ENCODE results near the gene ATAD1. TPM values are rescaled to one million over a fixed set of nuclear protein-coding genes. Genes with fewer than 3 reads are reported as not detected.
A peak's percentile ranks its signal among the peaks of the same experiment; 100 is the strongest.

The ATAD1 gene
- total RNA-seq, 4 donors from 2014 or later: 29.9 to 40.6 (median 31.5) TPM

- DNase-seq (ENCODE audit: low spot score in 2 of 2): no peak
- Histone ChIP-seq H3K9me3 (no peaks in the 10 kb centered on the region), H3K4me3 (no peak overlapping the region), H3K36me3 (no peaks in the 10 kb centered on the region), H3K27me3 (no peaks in the 10 kb centered on the region), H3K4me1 (peaks cover 24% of the 10 kb centered on the region), H3K27ac (no peak overlapping the region)
- TF ChIP-seq, protein P1, sequence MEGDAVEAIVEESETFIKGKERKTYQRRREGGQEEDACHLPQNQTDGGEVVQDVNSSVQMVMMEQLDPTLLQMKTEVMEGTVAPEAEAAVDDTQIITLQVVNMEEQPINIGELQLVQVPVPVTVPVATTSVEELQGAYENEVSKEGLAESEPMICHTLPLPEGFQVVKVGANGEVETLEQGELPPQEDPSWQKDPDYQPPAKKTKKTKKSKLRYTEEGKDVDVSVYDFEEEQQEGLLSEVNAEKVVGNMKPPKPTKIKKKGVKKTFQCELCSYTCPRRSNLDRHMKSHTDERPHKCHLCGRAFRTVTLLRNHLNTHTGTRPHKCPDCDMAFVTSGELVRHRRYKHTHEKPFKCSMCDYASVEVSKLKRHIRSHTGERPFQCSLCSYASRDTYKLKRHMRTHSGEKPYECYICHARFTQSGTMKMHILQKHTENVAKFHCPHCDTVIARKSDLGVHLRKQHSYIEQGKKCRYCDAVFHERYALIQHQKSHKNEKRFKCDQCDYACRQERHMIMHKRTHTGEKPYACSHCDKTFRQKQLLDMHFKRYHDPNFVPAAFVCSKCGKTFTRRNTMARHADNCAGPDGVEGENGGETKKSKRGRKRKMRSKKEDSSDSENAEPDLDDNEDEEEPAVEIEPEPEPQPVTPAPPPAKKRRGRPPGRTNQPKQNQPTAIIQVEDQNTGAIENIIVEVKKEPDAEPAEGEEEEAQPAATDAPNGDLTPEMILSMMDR (IDR thresholded peaks at IDR 0.05): no peak
- TF ChIP-seq EP300 (IDR thresholded peaks at IDR 0.05) (no peak), POLR2A (IDR thresholded peaks at IDR 0.05) (no peak), POLR2AphosphoS5 (IDR thresholded peaks at IDR 0.05) (no peak)
- 93% methylated on average over 6 of the region's 6 CpGs for WGBS
These were observed 1.2 kb upstream of the ATAD1 start for GRCh38 chr10:87819289-87819585.

GRCh38 chr10:87818505-87819288 is 671 bp upstream of the ATAD1 start:
- 22% methylated on average over 29 of the region's 29 CpGs for WGBS
- Histone ChIP-seq H3K36me3 (no peaks in the 10 kb centered on the region), H3K27ac (peak overlapping the region; percentile 87), H3K27me3 (no peaks in the 10 kb centered on the region), H3K4me1 (peaks cover 24% of the 10 kb centered on the region), H3K4me3 (peak overlapping the region; percentile 89), H3K9me3 (no peaks in the 10 kb centered on the region)
- TF ChIP-seq, protein P1 (IDR thresholded peaks at IDR 0.05): no peak
- TF ChIP-seq POLR2A (IDR thresholded peaks at IDR 0.05): no peak
- no peak for TF ChIP-seq POLR2AphosphoS5 (IDR thresholded peaks at IDR 0.05)
- no peak for TF ChIP-seq EP300 (IDR thresholded peaks at IDR 0.05)
- peak; percentile 59 to 68 for DNase-seq (ENCODE audit: low spot score in 2 of 2)

GRCh38 chr10:87816898-87817608 is 973 bp downstream of the ATAD1 start:
- peaks cover 24% of the 10 kb centered on the region for H3K4me1 ChIP-seq
- DNase-seq (ENCODE audit: low spot score in 2 of 2): no peak
- H3K36me3 ChIP-seq: peaks cover 3% of the 10 kb centered on the region
- WGBS: 32% methylated on average over 10 of the region's 10 CpGs
- peak overlapping the region; percentile 87 for H3K27ac ChIP-seq
- H3K9me3 ChIP-seq: no peaks in the 10 kb centered on the region
- no peaks in the 10 kb centered on the region for H3K27me3 ChIP-seq
- peak overlapping the region; percentile 89 for H3K4me3 ChIP-seq
- TF ChIP-seq POLR2AphosphoS5 (IDR thresholded peaks at IDR 0.05) (no peak), EP300 (IDR thresholded peaks at IDR 0.05) (no peak), POLR2A (IDR thresholded peaks at IDR 0.05) (no peak)
- TF ChIP-seq, protein P1 (IDR thresholded peaks at IDR 0.05): no peak

- Histone ChIP-seq H3K4me3 (peak overlapping the region; percentile 89), H3K9me3 (no peaks in the 10 kb centered on the region), H3K36me3 (peaks cover 3% of the 10 kb centered on the region), H3K27me3 (no peaks in the 10 kb centered on the region), H3K27ac (no peak overlapping the region), H3K4me1 (peaks cover 24% of the 10 kb centered on the region)
- TF ChIP-seq POLR2AphosphoS5 (IDR thresholded peaks at IDR 0.05) (no peak), EP300 (IDR thresholded peaks at IDR 0.05) (no peak), POLR2A (IDR thresholded peaks at IDR 0.05) (no peak)
- TF ChIP-seq, protein P1 (IDR thresholded peaks at IDR 0.05): no peak
- no peak for DNase-seq (ENCODE audit: low spot score in 2 of 2)
- 78% methylated on average over 9 of the region's 9 CpGs for WGBS
These were observed 1.7 kb downstream of the ATAD1 start for GRCh38 chr10:87816163-87816897.
